ENCODE data around the gene TCFL5. TPM values are rescaled to one million over a fixed set of nuclear protein-coding genes. Genes with fewer than 3 reads are reported as not detected.

Gene TCFL5
- total RNA-seq, 1 experiment from 2014 or later: 10.8 TPM

DNA sequence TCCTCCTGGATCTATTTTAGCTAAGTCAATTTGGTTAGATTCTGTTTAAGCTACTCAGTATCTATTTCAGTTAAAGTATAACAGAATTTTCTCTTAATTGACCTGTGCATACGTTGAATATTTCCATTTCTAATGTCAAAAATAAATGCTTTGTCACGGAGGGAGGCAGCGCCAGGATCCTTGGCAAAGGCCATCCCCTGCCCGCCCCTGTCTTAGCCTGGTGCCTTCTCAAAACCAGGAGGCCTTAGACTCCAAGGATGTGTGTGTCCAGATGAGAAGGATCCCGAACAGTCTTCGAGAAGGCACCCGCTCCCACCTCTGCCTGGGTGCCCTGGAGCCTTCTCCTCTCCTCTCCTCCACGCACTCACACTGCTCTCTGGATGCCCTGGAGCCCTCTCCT, 22.4 kb downstream of the TCFL5 start:
- H3K36me3 Mint-ChIP-seq (ENCODE audit: insufficient read depth, unreplicated experiment): peaks cover 5% of the 10 kb centered on the region
- H3K9me3 Mint-ChIP-seq (ENCODE audit: unreplicated experiment): no peaks in the 10 kb centered on the region
- no peak overlapping the region for H3K4me3 Mint-ChIP-seq (ENCODE audit: unreplicated experiment)
- TF ChIP-seq, protein P1, sequence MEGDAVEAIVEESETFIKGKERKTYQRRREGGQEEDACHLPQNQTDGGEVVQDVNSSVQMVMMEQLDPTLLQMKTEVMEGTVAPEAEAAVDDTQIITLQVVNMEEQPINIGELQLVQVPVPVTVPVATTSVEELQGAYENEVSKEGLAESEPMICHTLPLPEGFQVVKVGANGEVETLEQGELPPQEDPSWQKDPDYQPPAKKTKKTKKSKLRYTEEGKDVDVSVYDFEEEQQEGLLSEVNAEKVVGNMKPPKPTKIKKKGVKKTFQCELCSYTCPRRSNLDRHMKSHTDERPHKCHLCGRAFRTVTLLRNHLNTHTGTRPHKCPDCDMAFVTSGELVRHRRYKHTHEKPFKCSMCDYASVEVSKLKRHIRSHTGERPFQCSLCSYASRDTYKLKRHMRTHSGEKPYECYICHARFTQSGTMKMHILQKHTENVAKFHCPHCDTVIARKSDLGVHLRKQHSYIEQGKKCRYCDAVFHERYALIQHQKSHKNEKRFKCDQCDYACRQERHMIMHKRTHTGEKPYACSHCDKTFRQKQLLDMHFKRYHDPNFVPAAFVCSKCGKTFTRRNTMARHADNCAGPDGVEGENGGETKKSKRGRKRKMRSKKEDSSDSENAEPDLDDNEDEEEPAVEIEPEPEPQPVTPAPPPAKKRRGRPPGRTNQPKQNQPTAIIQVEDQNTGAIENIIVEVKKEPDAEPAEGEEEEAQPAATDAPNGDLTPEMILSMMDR (IDR thresholded peaks at IDR 0.05; ENCODE audit: unreplicated experiment): no peak
- no peak for DNase-seq (ENCODE audit: unreplicated experiment)
- H3K4me1 Mint-ChIP-seq (ENCODE audit: insufficient read depth, unreplicated experiment): peaks cover 15% of the 10 kb centered on the region
- no peaks in the 10 kb centered on the region for H3K27me3 Mint-ChIP-seq (ENCODE audit: insufficient read depth, unreplicated experiment)
- H3K27ac Mint-ChIP-seq (ENCODE audit: low read depth, unreplicated experiment): no peak overlapping the region
- intact Hi-C loops (cut with micrococcal nuclease): no loop called here
- ChIA-PET POLR2A (interaction anchor here (0.6 to 1.2 kb wide), 4 partner anchors 20 to 45 kb away, joined by 3 to 5 read pairs (median 3); no protein-coding TSS in a partner anchor), CTCF (interaction anchor here (0.6 kb wide), 1 partner anchor 384 kb away, joined by 3 read pairs; no protein-coding TSS in a partner anchor)
- BruUV-seq (replicated peaks): no TSS peak

DNA sequence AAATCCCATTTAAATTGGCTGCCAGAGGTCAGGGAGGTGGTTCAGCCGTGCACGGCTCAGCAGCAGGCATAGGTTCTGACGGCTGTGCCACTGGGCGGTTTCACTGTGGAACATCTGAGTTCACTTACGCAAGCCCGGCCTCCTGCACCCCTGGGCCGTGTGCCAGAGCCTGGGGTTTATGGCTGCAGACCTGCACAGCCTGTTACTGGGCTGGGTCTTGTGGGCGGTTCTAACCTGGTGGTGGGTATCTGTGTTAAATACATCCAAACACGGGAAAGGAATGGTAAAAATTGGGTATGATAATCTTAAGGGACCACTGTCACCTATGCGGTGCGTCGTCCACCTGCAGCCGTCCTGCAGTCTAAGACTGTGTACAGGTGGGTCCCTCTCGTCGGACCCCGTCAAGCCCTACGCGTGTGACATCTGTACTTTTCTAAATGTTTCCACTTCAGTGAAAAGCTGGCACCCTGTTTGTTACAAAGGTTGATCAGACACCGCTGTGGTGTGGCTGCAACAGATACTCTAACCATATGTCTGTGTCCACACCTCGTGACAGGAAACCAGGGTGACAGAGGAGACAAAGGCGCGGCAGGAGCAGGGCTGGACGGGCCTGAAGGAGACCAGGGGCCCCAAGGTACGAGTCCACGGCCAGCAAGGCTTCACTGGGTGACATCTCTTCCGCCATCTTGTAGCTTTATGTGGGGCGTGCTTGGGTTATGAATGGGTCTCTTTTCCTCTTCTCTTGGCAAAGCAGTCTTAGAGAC, 23.3 kb downstream of the TCFL5 start:
- Mint-ChIP-seq H3K36me3 (ENCODE audit: insufficient read depth, unreplicated experiment) (peaks cover 5% of the 10 kb centered on the region), H3K4me3 (ENCODE audit: unreplicated experiment) (no peak overlapping the region), H3K27ac (ENCODE audit: low read depth, unreplicated experiment) (no peak overlapping the region), H3K27me3 (ENCODE audit: insufficient read depth, unreplicated experiment) (no peaks in the 10 kb centered on the region), H3K4me1 (ENCODE audit: insufficient read depth, unreplicated experiment) (peaks cover 7% of the 10 kb centered on the region), H3K9me3 (ENCODE audit: unreplicated experiment) (no peaks in the 10 kb centered on the region)
- ChIA-PET POLR2A (interaction anchor here (1.0 to 1.2 kb wide), 2 partner anchors 19 to 46 kb away, joined by 3 read pairs; no protein-coding TSS in a partner anchor), CTCF (interaction anchor here (0.6 kb wide), 1 partner anchor 385 kb away, joined by 3 read pairs; no protein-coding TSS in a partner anchor)
- intact Hi-C loops (cut with micrococcal nuclease): no loop called here
- peak; percentile 90 for DNase-seq (ENCODE audit: unreplicated experiment)
- BruUV-seq (replicated peaks): no TSS peak
- TF ChIP-seq, protein P1 (IDR thresholded peaks at IDR 0.05; ENCODE audit: unreplicated experiment): no peak

DNA sequence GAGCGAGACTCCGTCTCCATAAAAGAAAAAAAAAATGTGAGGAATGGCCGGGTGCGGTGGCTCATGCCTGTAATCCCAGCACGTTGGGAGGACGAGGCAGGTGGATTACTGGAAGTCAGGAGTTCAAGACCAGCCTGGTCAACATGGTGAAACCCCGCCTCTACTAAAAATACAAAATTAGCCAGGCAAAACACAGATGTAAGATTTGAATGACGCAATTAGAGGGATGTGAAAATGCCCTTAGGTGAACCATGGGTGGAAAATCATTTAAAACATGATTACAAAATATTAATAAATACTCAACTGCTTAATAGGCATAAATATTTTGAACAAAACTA, 23.9 kb downstream of the TCFL5 start:
- H3K36me3 Mint-ChIP-seq (ENCODE audit: insufficient read depth, unreplicated experiment): peaks cover 5% of the 10 kb centered on the region
- H3K4me1 Mint-ChIP-seq (ENCODE audit: insufficient read depth, unreplicated experiment): peaks cover 8% of the 10 kb centered on the region
- no peaks in the 10 kb centered on the region for H3K27me3 Mint-ChIP-seq (ENCODE audit: insufficient read depth, unreplicated experiment)
- H3K9me3 Mint-ChIP-seq (ENCODE audit: unreplicated experiment): no peaks in the 10 kb centered on the region
- no TSS peak for BruUV-seq (replicated peaks)
- ChIA-PET CTCF (no interaction called here), POLR2A (no interaction called here)
- intact Hi-C loops (cut with micrococcal nuclease): no loop called here
- no peak for DNase-seq (ENCODE audit: unreplicated experiment)
- H3K27ac Mint-ChIP-seq (ENCODE audit: low read depth, unreplicated experiment): no peak overlapping the region
- H3K4me3 Mint-ChIP-seq (ENCODE audit: unreplicated experiment): no peak overlapping the region
- TF ChIP-seq, protein P1 (IDR thresholded peaks at IDR 0.05; ENCODE audit: unreplicated experiment): no peak

DNA sequence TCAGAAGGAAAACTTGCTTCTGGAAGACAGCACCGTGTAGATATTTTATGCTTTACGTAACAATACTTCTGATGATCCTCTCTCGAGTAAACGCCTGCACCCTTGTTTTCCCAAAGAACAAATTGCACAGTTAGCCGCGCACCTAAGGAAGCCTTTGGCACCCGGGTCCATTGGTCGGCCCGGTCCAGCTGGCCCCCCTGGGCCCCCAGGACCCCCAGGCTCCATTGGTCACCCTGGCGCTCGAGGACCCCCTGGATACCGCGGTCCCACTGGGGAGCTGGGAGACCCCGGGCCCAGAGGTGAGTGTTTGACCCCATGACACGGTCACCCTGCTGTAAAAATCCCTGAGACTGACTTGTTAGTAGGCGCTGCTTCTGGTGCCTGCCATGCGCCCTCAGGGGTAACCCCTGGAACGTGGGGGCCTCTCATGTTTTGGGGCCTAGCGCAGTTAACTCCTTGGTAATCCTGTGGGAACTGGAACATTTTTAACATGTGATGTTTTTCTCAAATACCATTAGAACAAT, 24.6 kb downstream of the TCFL5 start:
- POLR2A ChIA-PET: interaction anchor here (1.0 to 1.8 kb wide), 3 partner anchors 9 to 43 kb away, joined by 3 to 4 read pairs (median 3); no protein-coding TSS in a partner anchor
- DNase-seq (ENCODE audit: unreplicated experiment): no peak
- Mint-ChIP-seq H3K36me3 (ENCODE audit: insufficient read depth, unreplicated experiment) (peaks cover 5% of the 10 kb centered on the region), H3K27me3 (ENCODE audit: insufficient read depth, unreplicated experiment) (no peaks in the 10 kb centered on the region), H3K4me3 (ENCODE audit: unreplicated experiment) (no peak overlapping the region), H3K9me3 (ENCODE audit: unreplicated experiment) (no peaks in the 10 kb centered on the region), H3K4me1 (ENCODE audit: insufficient read depth, unreplicated experiment) (peaks cover 15% of the 10 kb centered on the region), H3K27ac (ENCODE audit: low read depth, unreplicated experiment) (no peak overlapping the region)
- intact Hi-C loops (cut with micrococcal nuclease): no loop called here
- BruUV-seq (replicated peaks): no TSS peak
- TF ChIP-seq, protein P1 (IDR thresholded peaks at IDR 0.05; ENCODE audit: unreplicated experiment): no peak
- CTCF ChIA-PET: interaction anchor here (0.7 to 1.3 kb wide), 2 partner anchors 15 to 215 kb away, joined by 3 to 4 read pairs; no protein-coding TSS in a partner anchor

All from MCF 10A (cell line).